Measurements from ENCODE around the gene TSPAN15.

TSPAN15 gene

GRCh38 chr10:69418052-69418752 is 33.1 kb upstream of the TSPAN15 start:
- Histone ChIP-seq H3K27me3 (replicated peaks; ENCODE audit: control insufficient read depth, insufficient read depth, low read length) (no peaks in the 10 kb centered on the region; the same call in 1 of the 2 replicates), H3K36me3 (ENCODE audit: control insufficient read depth, insufficient read depth, low read length) (no peaks in the 10 kb centered on the region), H3K4me3 (replicated peaks; ENCODE audit: low read depth, low read length) (no peak overlapping the region)
- DNase-seq (ENCODE audit: extremely low read depth, insufficient read length), result no peak
- TF ChIP-seq CTCF (IDR thresholded peaks at IDR 0.05; ENCODE audit: insufficient read depth, low read length, poor library complexity, severe bottlenecking), result no peak

GRCh38 chr10:69419096-69419743 is 32.0 kb upstream of the TSPAN15 start:
- Histone ChIP-seq H3K27me3 (replicated peaks; ENCODE audit: control insufficient read depth, insufficient read depth, low read length) (no peaks in the 10 kb centered on the region; the same call in 1 of the 2 replicates), H3K4me3 (replicated peaks; ENCODE audit: low read depth, low read length) (no peak overlapping the region), H3K36me3 (ENCODE audit: control insufficient read depth, insufficient read depth, low read length) (no peaks in the 10 kb centered on the region)
- no peak for DNase-seq (ENCODE audit: extremely low read depth, insufficient read length)
- TF ChIP-seq CTCF (IDR thresholded peaks at IDR 0.05; ENCODE audit: insufficient read depth, low read length, poor library complexity, severe bottlenecking), result no peak

GRCh38 chr10:69419744-69420126 is 31.5 kb upstream of the TSPAN15 start:
- H3K27me3 ChIP-seq (replicated peaks; ENCODE audit: control insufficient read depth, insufficient read depth, low read length), result no peaks in the 10 kb centered on the region; the same call in 1 of the 2 replicates
- no peak for TF ChIP-seq CTCF (IDR thresholded peaks at IDR 0.05; ENCODE audit: insufficient read depth, low read length, poor library complexity, severe bottlenecking)
- H3K4me3 ChIP-seq (replicated peaks; ENCODE audit: low read depth, low read length), result no peak overlapping the region
- DNase-seq (ENCODE audit: extremely low read depth, insufficient read length), result no peak
- H3K36me3 ChIP-seq (ENCODE audit: control insufficient read depth, insufficient read depth, low read length), result no peaks in the 10 kb centered on the region

GRCh38 chr10:69421611-69422308 is 29.5 kb upstream of the TSPAN15 start:
- no peak for TF ChIP-seq CTCF (IDR thresholded peaks at IDR 0.05; ENCODE audit: insufficient read depth, low read length, poor library complexity, severe bottlenecking)
- no peak for DNase-seq (ENCODE audit: extremely low read depth, insufficient read length)
- no peak overlapping the region for H3K4me3 ChIP-seq (replicated peaks; ENCODE audit: low read depth, low read length)
- no peaks in the 10 kb centered on the region for H3K27me3 ChIP-seq (replicated peaks; ENCODE audit: control insufficient read depth, insufficient read depth, low read length)
- H3K36me3 ChIP-seq (ENCODE audit: control insufficient read depth, insufficient read depth, low read length), result no peaks in the 10 kb centered on the region

- TF ChIP-seq CTCF (IDR thresholded peaks at IDR 0.05; ENCODE audit: insufficient read depth, low read length, poor library complexity, severe bottlenecking), result no peak
- no peaks in the 10 kb centered on the region for H3K36me3 ChIP-seq (ENCODE audit: control insufficient read depth, insufficient read depth, low read length)
- H3K27me3 ChIP-seq (replicated peaks; ENCODE audit: control insufficient read depth, insufficient read depth, low read length), result no peaks in the 10 kb centered on the region
- DNase-seq (ENCODE audit: extremely low read depth, insufficient read length), result no peak
- H3K4me3 ChIP-seq (replicated peaks; ENCODE audit: low read depth, low read length), result no peak overlapping the region
These were observed 28.6 kb upstream of the TSPAN15 start for GRCh38 chr10:69422676-69423075.

Data from GM06990 (cell line).